Measurements from ENCODE around the gene CD274. TPM values are rescaled to one million over a fixed set of nuclear protein-coding genes. Genes with fewer than 3 reads are reported as not detected.

CD274 gene
- total and polyA plus RNA-seq, 4 donors, result 4.1 to 30.7 (median 9.5) TPM

GRCh38 chr9:5448016-5448415 is 2.3 kb upstream of the CD274 start:
- no peaks in the 10 kb centered on the region for H3K9me3 ChIP-seq (ENCODE audit: control insufficient read depth in 4 of 4, insufficient read depth in 3 of 4, low read length in 3 of 4)
- H3K27ac ChIP-seq (ENCODE audit: low read depth in 1 of 2, low read length in 1 of 2), result no peak overlapping the region
- H3K9ac ChIP-seq (ENCODE audit: insufficient read depth in 1 of 2, low read length in 2 of 2), result no peak overlapping the region
- 89 to 95% methylated on average over 2 of the region's 2 CpGs for WGBS, 2 donors
- no peak for TF ChIP-seq CTCF (IDR thresholded peaks at IDR 0.05; ENCODE audit: control extremely low read depth, extremely low read depth)
- no peak overlapping the region for H3K4me3 ChIP-seq
- no peak for DNase-seq
- no peaks in the 10 kb centered on the region for H3K36me3 ChIP-seq (ENCODE audit: control insufficient read depth in 4 of 4, insufficient read depth in 4 of 4, low read length in 4 of 4)
- peaks cover 0 to 9% (median 0%) of the 10 kb centered on the region in 5 donors for H3K4me1 ChIP-seq (ENCODE audit: control insufficient read depth in 5 of 5, insufficient read depth in 5 of 5, low read length in 5 of 5)
- H3K27me3 ChIP-seq (ENCODE audit: control insufficient read depth in 3 of 3, insufficient read depth in 3 of 3, low read length in 2 of 3), result no peaks in the 10 kb centered on the region
- ATAC-seq (ENCODE audit: insufficient read depth, low FRiP score), result no peak

GRCh38 chr9:5448461-5449435 is 1.6 kb upstream of the CD274 start:
- TF ChIP-seq CTCF (IDR thresholded peaks at IDR 0.05; ENCODE audit: control extremely low read depth, extremely low read depth), result no peak
- H3K27ac ChIP-seq (ENCODE audit: low read depth in 1 of 2, low read length in 1 of 2), result no peak overlapping the region
- no peaks in the 10 kb centered on the region for H3K27me3 ChIP-seq (ENCODE audit: control insufficient read depth in 3 of 3, insufficient read depth in 3 of 3, low read length in 2 of 3)
- ATAC-seq (ENCODE audit: insufficient read depth, low FRiP score) (no peak), DNase-seq (no peak)
- H3K4me3 ChIP-seq, result no peak overlapping the region
- H3K4me1 ChIP-seq (ENCODE audit: control insufficient read depth in 5 of 5, insufficient read depth in 5 of 5, low read length in 5 of 5), result peaks cover 0 to 9% (median 2%) of the 10 kb centered on the region in 5 donors
- H3K9me3 ChIP-seq (ENCODE audit: control insufficient read depth in 4 of 4, insufficient read depth in 3 of 4, low read length in 3 of 4), result no peaks in the 10 kb centered on the region
- no peak overlapping the region for H3K9ac ChIP-seq (ENCODE audit: insufficient read depth in 1 of 2, low read length in 2 of 2)
- 91 to 92% methylated on average over 5 of the region's 5 CpGs for WGBS, 2 donors
- H3K36me3 ChIP-seq (ENCODE audit: control insufficient read depth in 4 of 4, insufficient read depth in 4 of 4, low read length in 4 of 4), result no peaks in the 10 kb centered on the region

GRCh38 chr9:5449521-5450358 is 602 bp upstream of the CD274 start:
- WGBS, 2 donors, result 31 to 39% methylated on average over 15 of the region's 15 CpGs
- no peak for ATAC-seq (ENCODE audit: insufficient read depth, low FRiP score)

More at GRCh38 chr9:5449521-5450358, 602 bp upstream of the CD274 start:
- peak overlapping the region; percentile 86 for H3K27ac ChIP-seq (ENCODE audit: low read depth in 1 of 2, low read length in 1 of 2)
- H3K36me3 ChIP-seq (ENCODE audit: control insufficient read depth in 4 of 4, insufficient read depth in 4 of 4, low read length in 4 of 4), result no peaks in the 10 kb centered on the region
- H3K9me3 ChIP-seq (ENCODE audit: control insufficient read depth in 4 of 4, insufficient read depth in 3 of 4, low read length in 3 of 4), result no peaks in the 10 kb centered on the region
- peak overlapping the region; percentile 62 for H3K4me3 ChIP-seq
- peak in 1 of 3 donors; percentile 8 for DNase-seq
- H3K27me3 ChIP-seq (ENCODE audit: control insufficient read depth in 3 of 3, insufficient read depth in 3 of 3, low read length in 2 of 3), result no peaks in the 10 kb centered on the region
- H3K9ac ChIP-seq (ENCODE audit: insufficient read depth in 1 of 2, low read length in 2 of 2), result peak overlapping the region; percentile 53 to 77
- peaks cover 0 to 9% (median 2%) of the 10 kb centered on the region in 5 donors for H3K4me1 ChIP-seq (ENCODE audit: control insufficient read depth in 5 of 5, insufficient read depth in 5 of 5, low read length in 5 of 5)
- no peak for TF ChIP-seq CTCF (IDR thresholded peaks at IDR 0.05; ENCODE audit: control extremely low read depth, extremely low read depth)
